OCI-M1 (cell line): ENCODE data around the gene CSNK1A1.
"Not testable (repeated sequence)": the region's sequence is repeated elsewhere in the genome, so short reads cannot be mapped to it uniquely, and the experiment has no call there.

Experiments
- DNase-seq: peaks from one replicate; lab custom pipeline; 2025; lab: John Stamatoyannopoulos, UW

Gene CSNK1A1

DNA sequence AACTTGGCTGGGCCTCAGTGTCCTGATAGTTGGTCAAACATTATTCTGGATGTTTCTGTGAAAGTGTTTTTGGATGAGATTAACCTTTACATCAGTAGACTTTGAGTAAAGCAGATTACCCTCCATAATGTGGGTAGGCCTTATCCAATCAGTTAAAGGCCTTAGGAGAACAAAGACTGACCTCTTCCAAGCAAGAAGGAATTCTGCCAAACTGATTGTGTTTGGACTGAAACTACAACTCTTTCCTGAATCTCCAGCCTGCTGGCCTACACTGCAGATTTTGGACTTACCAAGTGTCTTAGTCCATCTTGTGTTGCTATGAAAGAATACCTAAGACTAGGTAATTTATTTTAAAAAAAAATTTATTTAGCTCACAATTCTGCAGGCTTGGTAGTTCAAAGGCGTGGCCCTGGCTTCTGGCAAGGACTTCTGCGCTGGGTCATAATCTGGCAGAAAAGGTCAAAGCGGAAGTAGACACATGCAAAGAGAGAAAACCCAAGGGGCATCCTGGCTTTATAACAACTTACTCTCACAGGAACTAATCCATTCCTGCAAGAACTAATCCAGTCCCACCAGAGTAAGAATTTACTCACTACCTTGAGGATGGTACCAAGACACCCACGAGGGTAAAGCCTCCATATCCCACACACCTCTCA, 21.5 kb upstream of the CSNK1A1 start:
- no peak for DNase-seq

DNA sequence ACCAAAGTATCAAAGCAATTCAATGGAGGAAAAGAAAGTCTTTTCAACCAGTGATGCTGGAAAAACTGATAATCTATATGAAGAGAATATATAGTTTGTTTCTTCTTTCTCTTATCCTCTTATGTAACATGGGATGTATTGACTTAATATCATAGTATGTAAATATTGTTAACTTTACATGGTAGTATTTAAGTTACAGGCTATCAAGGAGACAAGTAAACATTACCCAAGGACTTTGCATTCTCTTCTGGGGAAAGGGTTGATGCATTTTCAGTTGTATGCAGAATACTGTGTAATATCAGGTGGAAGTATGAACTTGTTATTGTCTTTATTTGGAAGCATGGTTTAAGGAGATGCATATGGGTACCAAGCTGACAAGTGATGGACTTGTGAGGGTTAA, 20.9 kb upstream of the CSNK1A1 start:
- DNase-seq, result no peak

DNA sequence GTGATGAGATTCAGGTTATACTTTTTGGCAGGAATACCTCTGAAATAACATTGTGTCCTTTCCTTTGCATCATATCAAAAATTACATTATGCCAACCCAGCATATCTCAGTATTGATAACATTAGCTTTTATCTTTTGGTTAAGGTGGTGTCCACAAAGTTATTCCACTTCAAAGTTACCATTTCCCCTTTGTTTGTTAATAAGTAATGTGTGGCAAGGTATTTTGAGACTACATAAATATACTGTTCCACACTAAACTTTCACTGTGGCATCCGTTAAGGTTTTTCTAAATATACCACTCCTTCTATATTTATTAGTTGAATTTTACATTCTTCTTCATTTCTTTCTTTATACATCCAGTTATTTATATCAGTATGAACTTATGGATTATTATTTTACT, 16.0 kb upstream of the CSNK1A1 start:
- no peak for DNase-seq

DNA sequence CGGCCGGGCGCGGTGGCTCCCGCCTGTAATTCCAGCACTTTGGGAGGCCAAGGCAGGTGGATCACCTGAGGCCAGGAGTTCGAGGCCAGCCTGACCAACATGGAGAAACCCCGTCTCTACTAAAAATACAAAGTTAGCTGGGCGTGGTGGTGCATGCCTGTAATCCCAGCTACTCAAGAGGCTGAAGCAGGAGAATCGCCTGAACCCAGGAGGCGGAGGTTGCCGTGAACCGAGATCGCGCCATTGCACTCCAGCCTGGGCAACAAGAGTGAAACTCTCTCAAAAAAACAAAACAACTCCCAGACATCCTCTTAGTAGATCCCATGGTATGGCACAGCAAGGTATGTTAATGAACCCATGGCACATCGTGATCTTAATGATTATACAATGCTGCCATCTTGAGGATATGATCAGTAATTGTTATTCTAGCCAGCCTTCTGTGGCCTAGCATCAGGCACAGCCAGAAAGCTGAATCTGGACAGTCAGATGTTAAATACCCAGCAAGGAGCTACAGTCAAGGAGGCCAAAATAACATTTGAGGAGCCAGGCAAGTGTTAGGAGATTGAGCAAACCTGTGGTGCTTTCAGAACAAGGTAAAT, 13.4 kb upstream of the CSNK1A1 start:
- DNase-seq, result peak; percentile 86

DNA sequence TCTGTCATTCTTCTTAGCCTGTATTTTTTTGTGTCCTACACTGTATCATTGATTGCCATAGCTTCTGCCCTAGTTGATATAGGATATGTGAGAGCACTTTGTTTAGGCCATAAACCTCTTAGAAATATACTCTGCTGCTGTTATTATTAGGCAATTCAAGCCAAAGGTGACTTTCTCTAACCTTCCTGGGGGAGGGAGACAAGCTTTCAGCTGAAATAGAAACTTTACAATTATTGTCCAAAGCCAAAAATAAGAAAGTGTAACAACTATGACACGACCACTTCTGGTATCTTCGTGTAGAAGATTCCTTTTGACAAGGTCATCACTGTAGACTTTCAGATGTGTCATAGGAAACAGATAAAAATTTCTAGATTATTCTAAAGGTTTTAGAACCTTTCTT, 12.2 kb upstream of the CSNK1A1 start:
- no peak for DNase-seq

DNA sequence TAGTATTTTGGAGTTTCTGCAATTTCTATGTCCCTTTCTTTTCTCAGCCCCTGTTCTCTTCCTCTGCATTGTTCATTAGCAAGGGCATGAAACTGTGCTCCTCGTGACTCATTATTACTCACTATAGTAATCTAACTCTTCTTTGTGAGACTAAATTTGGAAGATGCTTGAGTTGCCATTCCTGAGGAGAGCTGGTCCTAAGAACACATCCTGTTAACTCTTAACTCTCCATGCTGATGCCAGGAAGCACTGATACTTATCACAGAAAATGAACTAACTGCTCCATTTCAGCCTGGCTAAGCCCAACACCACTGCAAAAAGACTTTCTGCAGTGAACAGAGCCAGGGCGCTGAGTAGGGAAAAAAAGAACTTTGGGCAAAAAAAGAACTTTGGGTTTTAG, 10.6 kb upstream of the CSNK1A1 start:
- DNase-seq, result peak; percentile 41

DNA sequence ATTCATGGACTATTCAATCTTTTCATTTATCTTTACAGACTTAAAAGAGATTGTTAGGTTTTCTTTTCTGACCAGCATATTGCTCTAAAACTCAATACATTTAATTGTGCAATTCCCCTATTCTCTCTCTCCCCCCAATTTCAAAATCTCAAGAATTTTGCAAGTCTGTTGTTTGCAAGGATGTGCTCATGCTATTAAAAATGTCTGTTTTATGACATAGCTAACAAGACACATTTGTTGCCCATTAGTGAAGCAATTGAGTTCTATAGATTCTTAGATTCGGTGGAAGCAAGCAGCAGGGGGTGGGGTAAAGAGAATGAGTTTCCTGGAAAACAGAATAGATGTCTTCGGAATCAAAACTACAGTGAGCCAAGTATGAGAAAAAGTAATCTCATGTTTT, 8.5 kb upstream of the CSNK1A1 start:
- DNase-seq, result no peak

DNA sequence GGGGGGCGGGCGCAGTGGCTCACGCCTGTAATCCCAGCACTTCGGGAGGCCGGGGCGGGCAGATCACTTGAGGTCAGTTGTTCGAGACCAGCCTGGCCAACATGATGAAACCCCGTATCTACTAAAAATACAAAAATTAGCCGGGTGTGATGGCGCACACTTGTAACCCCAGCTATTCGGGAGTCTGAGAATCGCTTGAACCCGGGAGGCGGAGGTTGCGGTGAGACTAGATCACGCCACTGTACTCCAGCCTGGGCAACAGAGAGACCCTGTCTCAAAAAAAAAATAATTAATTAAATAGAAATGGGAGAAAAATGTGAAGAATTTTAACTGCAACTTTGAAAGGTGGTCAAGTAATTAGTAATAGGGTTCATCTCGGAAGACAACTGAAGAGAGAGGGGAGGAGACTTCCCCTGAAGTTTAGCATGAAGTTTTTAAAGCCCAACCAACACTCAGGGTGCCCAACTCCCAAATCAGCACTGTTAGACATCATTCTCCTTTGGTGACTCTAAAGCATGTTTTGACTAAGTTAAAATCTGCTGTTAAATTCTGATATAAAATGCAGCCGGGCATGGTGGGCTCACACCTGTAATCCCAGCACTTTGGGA, 1.4 kb upstream of the CSNK1A1 start:
- no peak for DNase-seq

DNA sequence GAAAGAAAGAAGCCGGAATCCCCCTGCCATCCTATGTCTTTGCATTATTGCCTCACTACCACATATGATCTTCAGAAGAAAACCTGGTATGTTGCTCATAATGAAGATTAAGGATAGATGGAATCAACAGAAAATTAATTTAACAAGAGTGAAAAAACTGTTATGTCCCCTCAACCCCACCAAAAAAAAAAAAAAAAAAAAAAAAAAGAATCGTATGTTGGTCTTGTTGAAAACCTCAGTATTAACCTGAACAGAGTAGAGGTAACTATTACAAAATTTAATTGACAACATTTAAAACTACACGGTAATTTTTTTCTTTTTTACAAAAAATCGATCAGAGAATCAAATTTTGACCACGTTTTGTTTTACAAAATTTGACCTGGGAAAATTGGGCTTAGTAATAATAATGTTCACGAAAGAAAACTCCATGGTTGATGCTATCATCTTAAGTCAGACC, 827 bp upstream of the CSNK1A1 start:
- DNase-seq, result no peak

DNA sequence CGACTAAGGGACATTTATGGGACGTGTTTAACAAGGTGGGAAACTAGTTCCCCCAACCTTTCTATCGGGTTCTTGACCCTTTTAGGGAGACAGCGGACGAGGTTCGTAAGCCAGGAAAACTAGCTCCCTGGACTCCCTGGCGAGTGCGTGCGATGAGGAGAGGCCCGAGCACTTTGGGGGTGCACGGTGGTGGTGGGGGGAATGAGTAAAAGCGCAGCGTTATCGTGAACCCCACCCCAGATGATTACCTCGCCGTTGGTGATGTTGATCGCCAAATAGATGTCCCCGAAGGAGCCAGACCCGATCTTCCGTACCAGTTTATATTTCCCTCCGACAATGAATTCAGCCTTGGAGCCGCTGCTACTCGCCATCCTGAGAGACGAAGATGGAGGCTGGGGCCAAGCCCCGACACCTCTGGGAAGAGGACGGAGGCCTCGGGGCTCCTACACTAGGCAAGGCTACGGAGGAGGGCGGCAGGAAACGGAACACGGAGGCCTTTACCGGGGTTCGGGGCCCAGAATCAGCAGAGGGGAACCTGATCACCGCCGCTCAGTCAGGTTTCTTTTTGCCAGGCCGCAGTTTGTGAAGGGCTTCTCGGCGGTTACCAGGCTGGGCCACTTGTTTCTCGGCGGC, 529 bp downstream of the CSNK1A1 start:
- DNase-seq, result peak; percentile 53

DNA sequence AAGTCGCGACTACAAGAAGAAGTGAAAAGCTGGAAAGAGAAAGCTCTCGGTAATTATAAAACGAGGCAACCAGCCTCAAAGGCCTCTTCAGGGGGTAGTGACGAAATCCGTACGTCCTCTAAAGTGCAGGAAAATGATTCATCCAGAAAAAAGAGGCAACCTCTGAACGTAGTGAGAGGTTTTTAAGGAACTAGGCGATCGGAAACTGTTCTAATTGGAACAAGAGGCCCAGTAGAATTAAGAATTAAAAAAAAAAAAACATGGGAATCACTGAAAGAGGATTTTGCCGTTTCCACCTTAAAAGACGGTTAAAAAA, 1.0 kb downstream of the CSNK1A1 start:
- DNase-seq, result peak; percentile 70

DNA sequence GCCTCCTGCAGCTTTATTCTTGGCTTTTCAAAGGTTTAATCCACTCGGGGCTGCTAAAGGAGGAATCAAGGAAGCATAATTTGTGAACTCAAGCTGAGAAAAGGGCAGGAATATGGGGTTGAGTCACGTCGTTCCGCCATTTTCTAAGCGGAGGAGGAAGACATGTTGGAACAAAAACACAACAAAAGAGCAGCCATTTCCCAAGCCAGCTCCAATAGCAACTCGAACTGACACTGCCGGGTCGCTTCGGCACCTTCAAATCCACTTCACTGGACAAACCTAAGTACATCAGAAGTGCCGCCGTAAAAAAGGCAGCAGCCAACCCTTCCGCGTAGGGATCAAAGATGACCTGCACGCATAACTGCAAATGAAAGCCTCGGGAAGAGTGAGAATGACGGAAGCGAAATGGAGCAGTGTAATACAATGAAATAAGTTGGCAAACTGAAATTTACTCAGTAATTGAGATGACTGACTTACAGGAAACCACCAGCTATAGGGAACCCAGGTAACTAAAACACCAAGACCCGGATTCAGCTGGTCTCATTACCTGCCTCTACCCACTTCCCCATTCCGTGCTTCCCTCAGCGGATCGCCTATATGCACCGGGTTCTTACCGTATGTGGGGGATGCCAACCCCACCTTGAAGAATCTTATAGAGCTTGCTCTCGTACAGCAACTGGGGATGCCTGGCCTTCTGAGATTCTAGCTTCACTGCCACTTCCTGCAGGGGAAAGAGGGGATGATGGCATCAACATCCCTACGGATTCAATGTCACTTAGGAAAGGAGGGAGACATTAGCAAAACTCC, 1.6 kb downstream of the CSNK1A1 start:
- peak; percentile 70 for DNase-seq

DNA sequence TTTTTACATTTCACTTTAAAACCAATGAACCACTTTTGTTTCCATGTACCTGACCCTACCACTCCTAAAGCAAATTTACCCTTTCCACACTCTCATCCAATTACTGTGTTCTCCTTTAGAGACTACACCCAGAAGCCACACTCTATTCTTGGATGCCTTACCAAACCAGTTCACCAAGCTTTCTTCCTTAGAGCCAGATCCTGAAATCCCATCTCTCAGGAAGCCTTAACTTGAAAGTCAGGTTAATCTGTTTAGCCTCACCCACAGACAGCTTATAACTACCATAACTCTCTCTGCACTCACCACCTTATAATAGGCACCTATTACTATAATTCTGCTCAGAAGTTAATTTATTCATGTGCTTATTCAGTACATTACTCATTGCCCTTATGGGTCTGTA, 4.3 kb downstream of the CSNK1A1 start:
- no peak for DNase-seq

DNA sequence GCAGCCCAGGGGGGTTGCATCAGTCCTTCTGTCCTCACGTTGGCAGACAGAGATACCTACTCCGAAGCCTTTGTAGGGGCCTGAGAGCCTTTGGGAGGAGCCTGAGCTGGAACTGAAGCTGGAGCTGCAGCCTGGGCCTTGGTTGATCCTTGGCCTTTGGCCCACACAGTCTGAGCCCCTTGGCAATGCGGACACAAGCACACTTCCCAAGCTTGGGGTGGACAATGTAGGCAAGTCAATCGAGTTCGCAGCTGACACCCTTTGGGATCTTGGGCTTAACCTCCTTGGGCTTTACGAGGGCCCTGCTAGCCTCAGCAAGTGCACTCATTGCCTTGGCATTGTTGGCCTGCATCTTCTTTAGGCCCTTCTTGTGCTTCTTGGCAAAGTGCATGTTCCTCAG, 5.9 kb downstream of the CSNK1A1 start:
- no peak for DNase-seq

DNA sequence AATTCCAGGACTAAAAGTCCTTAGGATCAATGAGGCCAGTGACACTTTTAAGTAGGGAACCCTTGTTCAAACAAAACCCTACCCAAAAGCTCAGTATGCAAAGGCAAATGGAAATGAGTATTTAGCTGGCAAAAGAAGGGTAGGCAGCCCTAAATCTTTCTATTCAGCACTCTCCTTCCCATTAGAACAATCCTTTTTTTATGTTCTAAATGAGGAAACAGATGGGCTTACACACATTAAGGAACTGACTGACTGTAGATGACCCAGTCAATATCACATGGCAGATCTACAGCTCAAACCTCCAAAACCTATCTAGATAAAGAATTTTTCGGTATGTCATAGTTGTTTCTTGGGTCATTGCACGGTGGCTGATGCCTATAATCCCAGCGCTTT, 7.2 kb downstream of the CSNK1A1 start:
- DNase-seq, result peak; percentile 36

DNA sequence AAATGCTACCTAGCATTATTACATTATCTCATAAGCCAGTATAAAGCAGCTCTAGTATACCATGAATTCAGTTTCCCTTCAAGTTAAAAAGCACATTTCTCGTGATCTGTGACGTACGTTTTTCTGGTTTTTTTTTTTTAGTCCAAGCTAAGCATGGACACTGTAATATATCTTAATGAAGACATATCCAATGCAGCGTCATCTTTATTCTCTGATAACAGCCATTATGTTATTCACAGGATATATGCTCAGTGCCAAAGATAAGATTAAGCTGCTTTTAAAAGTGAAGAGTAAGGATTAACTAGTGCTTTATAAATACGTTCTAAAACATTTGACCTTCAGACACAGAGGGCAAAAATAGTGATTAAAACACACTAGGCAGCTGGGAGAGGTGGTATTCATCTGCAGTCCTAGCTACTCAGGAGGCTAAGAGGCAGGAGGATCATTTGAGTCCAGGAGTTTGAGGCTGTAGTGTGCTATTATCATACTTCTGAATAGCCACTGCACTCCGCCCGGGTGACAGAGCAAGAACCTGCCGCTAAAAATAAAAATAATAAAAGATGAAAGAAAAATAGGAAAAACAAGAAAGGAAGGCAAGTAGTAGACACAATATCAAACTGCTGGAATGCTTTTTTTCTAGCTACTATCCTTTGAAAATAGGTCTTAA, 7.7 kb downstream of the CSNK1A1 start:
- no peak for DNase-seq

DNA sequence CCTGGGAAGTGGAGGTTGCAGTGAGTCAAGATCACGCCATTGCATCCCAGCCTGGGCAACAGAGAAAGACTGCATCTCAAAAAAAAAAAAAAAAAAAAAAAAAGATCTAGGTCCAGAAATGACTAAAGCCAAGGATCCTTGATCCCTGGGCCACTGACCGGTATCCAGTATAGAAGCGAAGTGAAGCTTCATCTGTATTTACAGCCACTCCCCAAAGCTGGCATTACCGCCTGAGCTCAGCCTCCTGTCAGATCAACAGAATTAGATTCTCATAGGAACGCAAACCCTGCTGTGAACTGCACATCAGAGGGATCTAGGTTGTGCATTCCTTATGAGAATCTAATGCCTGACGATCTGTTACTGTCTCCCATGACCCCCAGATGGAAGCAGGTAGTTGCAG, 9.3 kb downstream of the CSNK1A1 start:
- no peak for DNase-seq

DNA sequence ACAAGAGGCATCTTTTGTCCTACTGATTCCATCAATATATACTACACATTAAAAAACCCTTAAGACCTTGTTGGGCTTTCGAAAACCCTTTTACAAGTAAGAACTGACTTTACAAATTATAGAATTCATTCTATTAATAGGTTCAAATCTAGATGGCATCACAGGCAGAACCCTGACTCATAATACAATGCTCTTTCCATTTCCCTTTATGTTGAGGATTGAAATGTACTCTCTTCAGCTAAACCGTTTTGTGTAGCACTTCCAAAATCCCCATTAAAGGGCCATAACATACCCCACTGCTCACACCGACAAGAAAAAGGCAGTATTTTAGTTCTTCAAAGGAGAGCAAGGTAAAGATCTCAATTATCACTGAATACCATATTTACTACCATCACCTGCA, 11.2 kb downstream of the CSNK1A1 start:
- DNase-seq, result no peak

DNA sequence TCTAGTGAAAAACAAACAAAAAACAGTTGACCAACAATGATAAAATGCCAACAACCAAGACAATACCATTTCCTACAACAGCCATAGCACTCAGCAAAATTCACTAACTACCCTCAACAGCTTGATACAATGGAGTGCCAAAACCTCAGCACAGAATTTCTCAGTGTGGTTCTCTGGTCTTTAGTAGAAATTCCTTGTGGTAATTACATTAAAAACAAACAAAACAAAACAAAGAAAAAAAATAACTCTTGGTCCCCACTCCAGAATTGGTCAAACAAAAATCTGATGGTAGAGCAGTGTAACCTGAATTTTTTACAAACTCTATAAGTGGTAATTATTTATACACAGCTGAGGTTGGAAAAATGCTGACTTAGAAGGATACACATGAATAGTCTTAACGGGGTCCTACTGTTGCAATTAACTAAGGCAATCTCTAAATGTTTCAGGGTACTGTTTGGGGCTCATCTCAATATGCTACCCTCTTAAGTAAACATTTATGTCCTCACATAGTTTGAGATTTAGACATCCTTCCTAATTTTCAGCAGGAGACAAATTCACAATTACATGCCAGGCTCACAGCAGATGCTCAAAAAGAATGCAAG, 13.8 kb downstream of the CSNK1A1 start:
- no peak for DNase-seq

DNA sequence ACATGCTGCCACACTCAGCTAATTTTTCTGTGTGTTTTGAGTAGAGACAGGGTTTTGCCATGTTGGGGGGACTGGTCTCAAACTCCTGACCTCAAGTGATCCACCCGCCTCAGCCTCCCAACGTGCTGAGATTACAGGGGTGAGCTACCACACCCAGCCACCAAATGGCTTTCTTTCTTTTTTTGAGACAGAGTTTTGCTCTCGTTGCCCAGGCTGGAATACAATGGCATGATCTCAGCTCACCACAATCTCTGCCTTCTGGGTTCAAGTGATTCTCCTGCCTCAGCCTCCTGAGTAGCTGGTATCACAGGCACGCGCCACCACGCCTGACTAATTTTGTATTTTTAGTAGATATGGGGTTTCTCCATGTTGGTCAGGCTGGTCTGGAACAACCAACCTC, 15.5 kb downstream of the CSNK1A1 start:
- not testable (repeated sequence) for DNase-seq

DNA sequence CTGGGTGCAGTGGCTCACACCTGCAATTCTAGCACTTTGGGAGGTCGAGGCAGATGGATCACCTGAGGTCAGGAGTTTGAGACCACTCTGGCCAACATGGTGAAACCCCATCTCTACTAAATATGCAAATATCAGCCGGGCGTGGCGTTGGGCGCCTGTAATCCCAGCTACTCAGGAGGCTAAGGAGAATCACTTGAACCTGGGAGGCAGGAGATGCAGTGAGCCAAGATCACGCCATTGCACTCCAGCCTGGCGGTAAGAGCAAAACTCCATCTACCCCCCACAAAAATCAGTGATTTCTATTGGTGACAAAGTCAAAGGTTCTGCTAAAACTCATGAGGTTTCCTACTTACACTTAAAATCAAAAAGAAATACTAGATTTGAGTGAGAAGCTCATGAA, 18.8 kb downstream of the CSNK1A1 start:
- DNase-seq, result no peak

DNA sequence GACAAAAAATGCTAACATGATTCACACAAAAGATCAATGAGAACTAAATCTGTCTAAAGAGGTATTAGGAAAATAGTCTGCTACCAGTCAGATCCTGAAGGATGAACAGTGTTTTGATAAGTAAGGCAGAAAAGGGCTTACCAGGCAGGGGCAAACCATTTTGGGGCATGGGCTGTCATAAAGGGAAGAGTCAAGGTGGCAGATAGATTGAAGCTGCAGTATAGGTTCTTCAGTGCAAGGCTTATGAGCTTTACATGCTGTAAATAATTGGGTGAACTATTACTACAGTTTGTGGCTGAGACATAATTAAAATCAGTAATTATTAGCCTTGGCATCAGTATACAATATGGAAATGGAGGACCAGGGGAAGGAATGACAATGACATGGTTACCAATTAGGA, 21.8 kb downstream of the CSNK1A1 start:
- no peak for DNase-seq
